CD4-positive, alpha-beta memory T cell (primary cell): ENCODE results near the gene HOXB5. TPM values are rescaled to one million over a fixed set of nuclear protein-coding genes. Genes with fewer than 3 reads are reported as not detected.
A peak's percentile ranks its signal among the peaks of the same experiment; 100 is the strongest.

Experiments used
- CTCF ChIA-PET: fragments of 350-600 bp; sonication (Branson Sonifier 250); formaldehyde crosslinking; loops from one replicate; lab custom pipeline; 2021; ENCODE audit warnings: inconsistent platforms; ENCODE audit not compliant: partially characterized antibody; lab: Charles Lee
- POLR2A ChIA-PET: fragments of 350-600 bp; sonication (Branson Sonifier 250); formaldehyde crosslinking; loops from one replicate; lab custom pipeline; 2021; ENCODE audit not compliant: partially characterized antibody; lab: Charles Lee
- DNase-seq, 5 donors: peaks; one replicate each; pipeline versions ENCODE4 v3.0.0 to v3.0.0-alpha.2; 2020 to 2022; ENCODE audit warnings: mixed read lengths in 1 of 5
- H3K27ac ChIP-seq: one replicate; pipeline ENCODE4 v1.7.0; 2013; ENCODE audit warnings: low read depth, low read length
- H3K27me3 ChIP-seq: 2 replicates; pipeline ENCODE4 v1.7.0; 2013; ENCODE audit warnings: mild to moderate bottlenecking, low read length, moderate library complexity; ENCODE audit not compliant: insufficient read depth
- H3K36me3 ChIP-seq: 2 replicates; pipeline ENCODE4 v1.7.0; 2013; ENCODE audit warnings: mild to moderate bottlenecking, low read length, moderate library complexity; ENCODE audit not compliant: insufficient read depth
- H3K4me1 ChIP-seq: 2 replicates; pipeline ENCODE4 v1.7.0; 2013; ENCODE audit warnings: mild to moderate bottlenecking, low read length, moderate library complexity; ENCODE audit not compliant: insufficient read depth
- H3K4me3 ChIP-seq, 2 donors: one replicate each; pipeline ENCODE4 v1.7.0; 2013; ENCODE audit warnings: low read length in 2 of 2, mild to moderate bottlenecking in 1 of 2
- H3K9me3 ChIP-seq, 2 donors: one replicate each; pipeline ENCODE4 v1.7.0; 2013; ENCODE audit warnings: low read length in 2 of 2, control low read depth in 1 of 2; ENCODE audit not compliant: control insufficient read depth in 1 of 2
- H3K27ac Mint-ChIP-seq, 7 donors: one replicate each; pipeline ENCODE4 v1.8.0; 2020 to 2021; ENCODE audit warnings: mixed read lengths in 7 of 7, mild to moderate bottlenecking in 6 of 7, inconsistent platforms in 3 of 7, moderate library complexity in 3 of 7
- H3K27me3 Mint-ChIP-seq, 2 donors: one replicate each; pipeline ENCODE4 v1.8.0; 2020 to 2021; ENCODE audit warnings: mixed read lengths in 2 of 2
- H3K36me3 Mint-ChIP-seq, 2 donors: one replicate each; pipeline ENCODE4 v1.8.0; 2020 to 2021; ENCODE audit warnings: mixed read lengths in 2 of 2, inconsistent platforms in 1 of 2, mild to moderate bottlenecking in 1 of 2
- H3K4me1 Mint-ChIP-seq, 4 donors: one replicate each; pipeline ENCODE4 v1.8.0; 2020 to 2021; ENCODE audit warnings: mixed read lengths in 4 of 4, mild to moderate bottlenecking in 1 of 4
- H3K4me3 Mint-ChIP-seq, 8 donors: one replicate each; pipeline ENCODE4 v1.8.0; 2020 to 2021; ENCODE audit warnings: mixed read lengths in 8 of 8, mild to moderate bottlenecking in 7 of 8, moderate library complexity in 6 of 8, inconsistent platforms in 3 of 8
- H3K9me3 Mint-ChIP-seq, 8 donors: one replicate each; pipeline ENCODE4 v1.8.0; 2020 to 2021; ENCODE audit warnings: mixed read lengths in 8 of 8, mild to moderate bottlenecking in 5 of 8, inconsistent platforms in 3 of 8, moderate library complexity in 1 of 8
- intact Hi-C: fragments of 100-400 bp; cut with micrococcal nuclease; formaldehyde crosslinking; loops from one replicate; pipeline ENCODE4 v1.15.1; 2023
- polyA plus RNA-seq, 2 donors: library from polyadenylated mRNA; unstranded; fragments of 300-500 nt; fragmentation: Illumina TruSeq; gene quantifications; one replicate each; pipeline ENCODE4 v1.2.3, GENCODE V29; 2021
- total RNA-seq, 2 experiments: library from RNA; stranded (reverse); gene quantifications; one replicate each; pipeline ENCODE4 v1.2.3, GENCODE V29; 2021

HOXB5 gene
- total and polyA plus RNA-seq, 4 experiments from 2014 or later = not detected

DNA sequence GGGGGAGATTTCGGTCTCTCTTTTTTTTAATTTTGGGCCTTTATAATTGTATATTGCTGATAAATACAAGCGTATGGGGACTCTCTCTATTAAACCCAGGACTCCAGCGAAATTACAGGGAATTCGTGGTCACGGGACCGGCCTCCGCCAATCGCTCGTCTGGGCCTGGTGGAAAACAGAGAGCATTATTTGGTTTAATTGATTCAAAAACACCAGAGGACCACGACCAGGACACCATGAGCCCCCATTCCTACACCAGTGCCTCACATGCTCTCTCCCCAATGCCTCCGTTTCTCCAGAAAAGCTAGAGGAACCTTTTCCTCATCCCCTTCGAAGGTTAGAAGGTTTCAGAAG, 48.6 kb downstream of the HOXB5 start, which contains the start of gene HOXB2:
Gene HOXB2 (minus strand): TSS at position 88 of the 354 bp plus-strand sequence. CDS start 198 bp downstream, outside the sequence.
- Histone ChIP-seq H3K9me3 (no peaks in the 10 kb centered on the region), H3K27me3 (no peaks in the 10 kb centered on the region), H3K4me1 (peaks cover 36% of the 10 kb centered on the region), H3K27ac (peak within 1 kb of the TSS; percentile 86), H3K36me3 (no peaks in the 10 kb centered on the region), H3K4me3 (peak within 1 kb of the TSS; percentile 74 to 86)
- Mint-ChIP-seq H3K27me3 (peaks cover 6 to 7% of the 10 kb centered on the region in 2 donors), H3K4me3 (peak within 1 kb of the TSS; percentile 89 to 99 (median 94)), H3K4me1 (peaks cover 14 to 76% (median 42%) of the 10 kb centered on the region in 4 donors), H3K9me3 (no peaks in the 10 kb centered on the region), H3K27ac (peak within 1 kb of the TSS; percentile 83 to 97 (median 93)), H3K36me3 (peaks cover 3 to 20% of the 10 kb centered on the region in 2 donors)
- ChIA-PET CTCF (no interaction called here), POLR2A (interaction anchor here (0.5 to 1.4 kb wide), 2 partner anchors 34 to 1410 kb away, joined by 3 read pairs; no protein-coding TSS in a partner anchor)
- no peak for DNase-seq
- intact Hi-C loops = no loop called here

DNA sequence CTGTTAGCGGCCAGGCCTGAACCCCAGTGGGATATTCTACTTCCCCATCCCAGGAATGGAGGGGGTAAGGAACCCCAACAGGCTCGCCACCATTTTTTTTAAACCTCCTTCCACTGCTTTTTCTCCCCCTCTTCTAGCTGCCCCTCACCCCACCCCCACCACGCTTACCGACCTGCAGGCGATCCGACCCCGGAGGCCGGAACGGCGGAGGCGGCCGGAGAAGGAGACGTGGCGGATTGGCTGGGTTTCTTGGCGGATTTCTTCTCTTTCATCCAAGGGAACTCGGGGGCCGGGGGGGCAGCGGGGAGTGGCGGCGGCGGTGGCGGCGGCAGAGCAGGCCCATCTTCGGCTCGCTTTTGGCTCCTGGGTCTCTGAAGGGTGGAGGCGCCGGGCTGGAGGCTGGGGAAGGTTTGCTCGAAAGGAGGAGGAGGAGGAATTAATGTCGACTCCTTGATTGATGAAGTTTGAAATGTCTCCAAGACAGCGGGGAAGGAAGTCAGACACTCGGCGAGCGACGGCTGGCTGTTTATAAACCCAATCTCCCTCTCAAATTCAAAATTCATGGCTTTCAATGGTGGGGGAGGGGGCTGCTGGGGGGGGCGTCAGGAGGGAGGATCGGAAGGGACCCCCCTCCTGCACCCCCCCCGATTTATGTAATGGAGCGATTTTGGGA, 49.1 kb downstream of the HOXB5 start:
- POLR2A ChIA-PET = interaction anchor here (0.5 to 2.1 kb wide), 7 partner anchors 12 to 1411 kb away, joined by 3 to 12 read pairs (median 3); partner anchors contain the start of gene KPNB1
- H3K4me1 Mint-ChIP-seq = peaks cover 14 to 80% (median 45%) of the 10 kb centered on the region in 4 donors
- no peaks in the 10 kb centered on the region for H3K9me3 Mint-ChIP-seq
- intact Hi-C loops = loop anchor here (5.0 kb wide), 2 partner anchors 37 to 52 kb away; no protein-coding TSS in a partner anchor
- H3K4me1 ChIP-seq = peaks cover 36% of the 10 kb centered on the region
- peaks cover 6 to 7% of the 10 kb centered on the region in 2 donors for H3K27me3 Mint-ChIP-seq
- CTCF ChIA-PET = interaction anchor here (0.9 kb wide), 1 partner anchor 37 kb away, joined by 3 read pairs; no protein-coding TSS in a partner anchor
- peak in 4 of 5 donors; percentile 24 to 70 (median 32) for DNase-seq
- peak overlapping the region; percentile 74 to 86 for H3K4me3 ChIP-seq
- H3K27ac ChIP-seq = peak overlapping the region; percentile 86
- no peaks in the 10 kb centered on the region for H3K27me3 ChIP-seq
- peak overlapping the region; percentile 83 to 97 (median 93) for H3K27ac Mint-ChIP-seq
- H3K9me3 ChIP-seq = no peaks in the 10 kb centered on the region
- H3K36me3 ChIP-seq = no peaks in the 10 kb centered on the region
- H3K36me3 Mint-ChIP-seq = peaks cover 0 to 20% of the 10 kb centered on the region in 2 donors
- peak overlapping the region; percentile 89 to 99 (median 94) for H3K4me3 Mint-ChIP-seq

DNA sequence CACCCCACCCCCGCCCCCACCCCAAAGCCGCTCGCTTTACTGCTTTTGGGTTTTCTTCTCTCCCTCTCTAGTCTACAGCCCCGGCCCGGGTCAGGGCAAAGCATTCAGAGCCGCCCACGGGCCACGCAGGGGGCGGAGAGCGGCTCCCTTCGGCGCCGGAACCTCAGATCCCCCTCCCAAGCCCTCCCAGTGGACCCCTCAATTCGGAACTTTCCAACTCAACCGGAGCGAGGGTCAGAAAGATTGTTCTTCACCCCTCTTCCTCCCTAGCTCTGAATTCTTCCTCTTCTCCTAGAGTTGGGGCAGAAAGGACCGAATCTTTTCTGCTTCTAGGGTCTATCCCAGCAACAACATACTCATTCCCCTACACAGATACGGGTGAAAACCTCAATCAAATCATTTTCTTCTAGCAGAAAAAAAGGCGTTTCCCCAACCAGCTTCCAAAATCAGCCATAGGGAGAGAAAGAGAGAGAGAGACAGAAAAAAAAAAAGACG, 49.7 kb downstream of the HOXB5 start:
- Histone ChIP-seq H3K9me3 (no peaks in the 10 kb centered on the region), H3K4me3 (peak overlapping the region; percentile 74 to 86), H3K27ac (peak overlapping the region; percentile 86), H3K36me3 (no peaks in the 10 kb centered on the region), H3K27me3 (no peaks in the 10 kb centered on the region), H3K4me1 (peaks cover 34% of the 10 kb centered on the region)
- ChIA-PET CTCF (interaction anchor here (0.9 kb wide), 1 partner anchor 36 kb away, joined by 3 read pairs; no protein-coding TSS in a partner anchor), POLR2A (interaction anchor here (0.8 to 2.8 kb wide), 9 partner anchors 12 to 894 kb away, joined by 3 to 12 read pairs (median 3); partner anchors contain the start of gene KPNB1)
- Mint-ChIP-seq H3K36me3 (peaks cover 0 to 20% of the 10 kb centered on the region in 2 donors), H3K27me3 (peaks cover 6 to 7% of the 10 kb centered on the region in 2 donors), H3K9me3 (no peaks in the 10 kb centered on the region), H3K27ac (peak overlapping the region; percentile 87 to 97 (median 93)), H3K4me1 (peaks cover 13 to 80% (median 43%) of the 10 kb centered on the region in 4 donors), H3K4me3 (peak overlapping the region; percentile 89 to 99 (median 94))
- peak in 3 of 5 donors; percentile 22 to 25 (median 23) for DNase-seq
- intact Hi-C loops = loop anchor here (1.0 to 5.0 kb wide), 3 partner anchors 34 to 52 kb away; partner anchors contain the start of gene HOXB4

GRCh38 chr17:48543107-48543853, 50.3 kb downstream of the HOXB5 start:
- intact Hi-C loops = loop anchor here (1.0 to 5.0 kb wide), 3 partner anchors 35 to 51 kb away; partner anchors contain the start of gene HOXB4
- Mint-ChIP-seq H3K36me3 (peaks cover 0 to 20% of the 10 kb centered on the region in 2 donors), H3K4me3 (peak overlapping the region; percentile 94 to 100 (median 99)), H3K27ac (peak overlapping the region; percentile 87 to 99 (median 97)), H3K27me3 (peaks cover 6 to 7% of the 10 kb centered on the region in 2 donors), H3K9me3 (no peaks in the 10 kb centered on the region), H3K4me1 (peaks cover 13 to 75% (median 41%) of the 10 kb centered on the region in 4 donors)
- peak overlapping the region; percentile 74 to 86 for H3K4me3 ChIP-seq
- DNase-seq = peak; percentile 51 to 66 (median 61)
- H3K36me3 ChIP-seq = no peaks in the 10 kb centered on the region
- peak overlapping the region; percentile 86 for H3K27ac ChIP-seq
- H3K9me3 ChIP-seq = no peaks in the 10 kb centered on the region
- ChIA-PET CTCF (interaction anchor here (0.9 kb wide), 1 partner anchor 36 kb away, joined by 3 read pairs; no protein-coding TSS in a partner anchor), POLR2A (interaction anchor here (1.0 to 2.8 kb wide), 9 partner anchors 13 to 894 kb away, joined by 3 to 12 read pairs (median 3); partner anchors contain the start of gene KPNB1)
- H3K4me1 ChIP-seq = peaks cover 28% of the 10 kb centered on the region
- H3K27me3 ChIP-seq = no peaks in the 10 kb centered on the region

- no peaks in the 10 kb centered on the region for H3K9me3 Mint-ChIP-seq
- peak overlapping the region; percentile 94 to 100 (median 99) for H3K4me3 Mint-ChIP-seq
- H3K4me1 Mint-ChIP-seq = peaks cover 13 to 69% (median 38%) of the 10 kb centered on the region in 4 donors
- ChIA-PET CTCF (no interaction called here), POLR2A (interaction anchor here (1.3 to 2.8 kb wide), 7 partner anchors 14 to 103 kb away, joined by 3 to 12 read pairs (median 6); no protein-coding TSS in a partner anchor)
- no peak for DNase-seq
- no peaks in the 10 kb centered on the region for H3K27me3 ChIP-seq
- H3K27ac ChIP-seq = peak overlapping the region; percentile 86
- H3K4me1 ChIP-seq = peaks cover 25% of the 10 kb centered on the region
- no peaks in the 10 kb centered on the region for H3K9me3 ChIP-seq
- no peaks in the 10 kb centered on the region for H3K36me3 ChIP-seq
- peak overlapping the region; percentile 87 to 99 (median 97) for H3K27ac Mint-ChIP-seq
- H3K27me3 Mint-ChIP-seq = peaks cover 6 to 7% of the 10 kb centered on the region in 2 donors
- intact Hi-C loops = loop anchor here (1.0 to 5.0 kb wide), 3 partner anchors 35 to 50 kb away; partner anchors contain the start of gene HOXB4
- H3K4me3 ChIP-seq = peak overlapping the region; percentile 61 to 74
- peaks cover 0 to 20% of the 10 kb centered on the region in 2 donors for H3K36me3 Mint-ChIP-seq
These were observed 50.9 kb downstream of the HOXB5 start for GRCh38 chr17:48542698-48543106.

- Mint-ChIP-seq H3K36me3 (peaks cover 0 to 20% of the 10 kb centered on the region in 2 donors), H3K27ac (peak overlapping the region; percentile 87 to 99 (median 98)), H3K4me3 (peak overlapping the region; percentile 94 to 100 (median 98)), H3K27me3 (peaks cover 6 to 7% of the 10 kb centered on the region in 2 donors), H3K9me3 (no peaks in the 10 kb centered on the region), H3K4me1 (peaks cover 11 to 66% (median 35%) of the 10 kb centered on the region in 4 donors)
- H3K4me1 ChIP-seq = peaks cover 20% of the 10 kb centered on the region
- DNase-seq = peak in 2 of 5 donors; percentile 25 to 40
- H3K9me3 ChIP-seq = no peaks in the 10 kb centered on the region
- H3K36me3 ChIP-seq = no peaks in the 10 kb centered on the region
- no peaks in the 10 kb centered on the region for H3K27me3 ChIP-seq
- ChIA-PET CTCF (interaction anchor here (0.9 to 1.6 kb wide), 3 partner anchors 31 to 49 kb away, joined by 3 to 4 read pairs (median 4); no protein-coding TSS in a partner anchor), POLR2A (interaction anchor here (1.0 to 3.0 kb wide), 17 partner anchors 9 to 650 kb away, joined by 3 to 16 read pairs (median 5); no protein-coding TSS in a partner anchor)
- H3K4me3 ChIP-seq = peak overlapping the region; percentile 61 to 72
- H3K27ac ChIP-seq = peak overlapping the region; percentile 86
- intact Hi-C loops = loop anchor here (5.0 kb wide), 2 partner anchors 35 to 50 kb away; no protein-coding TSS in a partner anchor
These were observed 51.4 kb downstream of the HOXB5 start for GRCh38 chr17:48542114-48542656.
